ENCODE data around the gene MDGA2.
"Not testable (repeated sequence)": the region's sequence is repeated elsewhere in the genome, so short reads cannot be mapped to it uniquely, and the experiment has no call there.

MDGA2 gene

DNA sequence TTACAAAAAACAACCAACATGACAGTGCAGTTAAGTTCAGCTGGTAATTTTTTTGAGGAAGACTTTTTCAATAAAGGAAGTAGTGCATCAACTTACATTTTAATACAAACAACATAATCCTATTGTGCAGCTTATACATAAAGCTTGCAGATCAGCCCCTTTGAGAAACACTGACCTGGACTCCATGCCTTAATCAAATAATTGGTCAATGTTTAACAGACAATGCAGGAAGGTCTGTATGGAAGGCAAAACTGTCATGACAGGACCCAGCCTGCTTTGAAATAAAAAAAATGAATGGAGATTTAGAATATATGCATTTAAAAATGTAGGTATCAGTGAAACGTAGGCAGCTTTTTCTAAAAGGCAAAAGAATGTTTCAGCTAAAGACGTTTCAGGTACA is 702.1 kb downstream of the MDGA2 start:
- Histone ChIP-seq H3K4me1 (no peaks in the 10 kb centered on the region), H3K27me3 (no peaks in the 10 kb centered on the region), H3K4me3 (ENCODE audit: low read depth, low read length) (no peak overlapping the region), H3K36me3 (no peaks in the 10 kb centered on the region), H3K9me3 (no peaks in the 10 kb centered on the region)
- DNase-seq, result no peak
- TF ChIP-seq, protein P1, sequence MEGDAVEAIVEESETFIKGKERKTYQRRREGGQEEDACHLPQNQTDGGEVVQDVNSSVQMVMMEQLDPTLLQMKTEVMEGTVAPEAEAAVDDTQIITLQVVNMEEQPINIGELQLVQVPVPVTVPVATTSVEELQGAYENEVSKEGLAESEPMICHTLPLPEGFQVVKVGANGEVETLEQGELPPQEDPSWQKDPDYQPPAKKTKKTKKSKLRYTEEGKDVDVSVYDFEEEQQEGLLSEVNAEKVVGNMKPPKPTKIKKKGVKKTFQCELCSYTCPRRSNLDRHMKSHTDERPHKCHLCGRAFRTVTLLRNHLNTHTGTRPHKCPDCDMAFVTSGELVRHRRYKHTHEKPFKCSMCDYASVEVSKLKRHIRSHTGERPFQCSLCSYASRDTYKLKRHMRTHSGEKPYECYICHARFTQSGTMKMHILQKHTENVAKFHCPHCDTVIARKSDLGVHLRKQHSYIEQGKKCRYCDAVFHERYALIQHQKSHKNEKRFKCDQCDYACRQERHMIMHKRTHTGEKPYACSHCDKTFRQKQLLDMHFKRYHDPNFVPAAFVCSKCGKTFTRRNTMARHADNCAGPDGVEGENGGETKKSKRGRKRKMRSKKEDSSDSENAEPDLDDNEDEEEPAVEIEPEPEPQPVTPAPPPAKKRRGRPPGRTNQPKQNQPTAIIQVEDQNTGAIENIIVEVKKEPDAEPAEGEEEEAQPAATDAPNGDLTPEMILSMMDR (IDR thresholded peaks at IDR 0.05; ENCODE audit: low read depth, low read length), result no peak

DNA sequence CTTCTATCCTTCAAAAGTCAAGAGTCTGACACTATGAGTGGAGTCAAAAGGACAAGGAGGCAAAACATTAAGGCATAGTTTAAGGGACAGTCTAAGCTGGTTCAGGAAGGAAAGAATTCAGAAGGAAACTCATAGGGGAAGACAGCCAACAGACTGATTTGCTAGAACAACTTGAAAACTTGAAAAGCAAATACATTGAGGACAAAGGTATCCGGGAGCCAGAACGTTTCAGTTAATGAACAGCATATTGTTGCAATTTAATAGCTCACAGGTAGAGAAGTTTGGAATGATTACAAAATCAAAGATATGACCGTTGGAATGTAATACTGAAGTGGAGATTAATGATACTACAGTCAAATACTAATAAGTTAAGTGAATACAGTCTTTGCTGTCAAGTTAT is 711.0 kb downstream of the MDGA2 start:
- Histone ChIP-seq H3K36me3 (no peaks in the 10 kb centered on the region), H3K4me3 (ENCODE audit: low read depth, low read length) (no peak overlapping the region), H3K27me3 (no peaks in the 10 kb centered on the region), H3K9me3 (no peaks in the 10 kb centered on the region), H3K4me1 (no peaks in the 10 kb centered on the region)
- no peak for DNase-seq
- TF ChIP-seq, protein P1 (IDR thresholded peaks at IDR 0.05; ENCODE audit: low read depth, low read length), result no peak

DNA sequence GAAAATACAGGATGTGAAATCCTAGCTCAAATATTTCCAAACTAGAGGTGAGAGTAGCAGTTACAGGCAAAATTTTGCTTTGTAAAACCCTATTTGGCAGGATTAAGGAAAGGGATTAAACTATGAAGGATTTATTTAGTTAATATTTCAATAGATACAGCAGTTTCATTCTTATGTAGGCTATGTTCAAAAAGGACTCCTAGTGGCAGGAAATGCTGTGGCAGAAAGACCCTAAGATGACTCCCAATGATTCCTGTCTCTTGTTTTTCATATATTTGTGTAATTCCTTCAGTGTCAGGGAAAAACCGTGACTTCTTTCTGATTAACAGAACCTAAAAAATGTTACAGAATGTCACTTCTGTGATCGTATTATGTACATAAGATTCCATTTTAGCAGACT is 724.3 kb downstream of the MDGA2 start:
- Histone ChIP-seq H3K4me1 (no peaks in the 10 kb centered on the region; the same call in 1 of the 2 replicates), H3K9me3 (no peaks in the 10 kb centered on the region), H3K27me3 (no peaks in the 10 kb centered on the region), H3K4me3 (ENCODE audit: low read depth, low read length) (no peak overlapping the region), H3K36me3 (no peaks in the 10 kb centered on the region)
- TF ChIP-seq, protein P1 (IDR thresholded peaks at IDR 0.05; ENCODE audit: low read depth, low read length), result peak; percentile 47
- no peak for DNase-seq

DNA sequence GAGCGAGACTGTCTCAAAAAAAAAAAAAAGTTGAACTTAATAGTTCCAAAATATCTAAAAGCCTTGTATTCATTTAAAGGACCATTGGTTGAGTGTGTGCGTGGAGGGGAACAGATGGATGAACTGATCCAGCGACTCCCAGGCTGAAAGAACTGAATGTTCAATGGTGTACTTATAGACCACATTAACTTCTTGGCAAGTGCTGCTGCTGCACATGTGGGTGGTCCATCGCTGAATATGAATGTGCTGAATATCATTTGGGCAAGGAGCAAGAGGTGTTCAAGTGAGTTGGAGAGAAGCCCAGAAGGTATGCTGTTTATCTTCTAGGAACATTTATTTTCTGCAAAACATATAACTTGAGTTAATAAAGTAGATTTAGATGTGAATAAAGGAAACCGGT is 734.8 kb downstream of the MDGA2 start:
- H3K27me3 ChIP-seq, result no peaks in the 10 kb centered on the region
- H3K9me3 ChIP-seq, result no peaks in the 10 kb centered on the region
- H3K4me3 ChIP-seq (ENCODE audit: low read depth, low read length), result no peak overlapping the region
- H3K36me3 ChIP-seq, result no peaks in the 10 kb centered on the region
- no peaks in the 10 kb centered on the region for H3K4me1 ChIP-seq
- TF ChIP-seq, protein P1 (IDR thresholded peaks at IDR 0.05; ENCODE audit: low read depth, low read length), result no peak
- DNase-seq, result no peak

DNA sequence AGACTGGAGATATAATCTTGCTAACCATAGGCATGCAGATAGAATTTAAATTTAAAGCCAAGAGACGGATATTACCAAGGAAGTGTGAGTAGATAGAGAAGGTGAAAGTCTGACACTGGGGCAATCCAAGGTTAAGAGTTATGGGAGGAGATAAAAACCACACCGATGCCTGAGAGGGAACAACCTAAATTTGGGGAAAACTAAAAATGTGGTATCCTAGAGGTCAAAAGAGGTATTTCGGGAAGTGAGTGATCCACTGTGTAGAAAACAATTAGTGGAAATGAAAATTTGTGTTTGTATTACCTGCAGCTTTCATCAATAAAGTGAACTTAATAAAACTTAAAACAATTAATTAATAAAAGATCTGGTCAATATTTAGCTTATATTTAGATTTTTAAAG is 754.9 kb downstream of the MDGA2 start:
- Histone ChIP-seq H3K27me3 (no peaks in the 10 kb centered on the region), H3K4me3 (ENCODE audit: low read depth, low read length) (no peak overlapping the region), H3K36me3 (no peaks in the 10 kb centered on the region), H3K4me1 (no peaks in the 10 kb centered on the region), H3K9me3 (no peaks in the 10 kb centered on the region)
- no peak for DNase-seq
- TF ChIP-seq, protein P1 (IDR thresholded peaks at IDR 0.05; ENCODE audit: low read depth, low read length), result peak; percentile 32; the same call in 1 of the 2 replicates

DNA sequence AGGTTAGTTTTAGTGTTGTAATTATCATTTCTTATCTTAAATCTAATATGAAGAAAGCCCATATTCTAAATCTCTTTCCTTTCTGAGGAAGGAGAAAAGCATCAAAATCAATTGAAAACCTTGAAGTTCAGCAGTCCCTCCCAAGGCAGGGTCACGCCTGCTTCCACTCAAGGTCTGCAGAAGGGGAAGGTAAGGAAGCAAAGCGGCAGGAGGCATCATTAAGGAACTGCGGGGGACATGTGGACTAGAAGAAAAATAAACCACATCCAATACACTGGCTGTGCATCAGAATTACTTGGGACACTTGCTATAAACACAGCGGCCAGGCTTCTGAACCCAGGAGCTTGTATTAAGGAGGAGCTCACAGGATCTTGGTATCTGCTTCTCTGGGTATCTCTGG is 759.9 kb downstream of the MDGA2 start:
- H3K36me3 ChIP-seq; H3K9me3 ChIP-seq; H3K4me1 ChIP-seq; H3K27me3 ChIP-seq; H3K4me3 ChIP-seq (ENCODE audit: low read depth, low read length); DNase-seq: not testable (repeated sequence)

DNA sequence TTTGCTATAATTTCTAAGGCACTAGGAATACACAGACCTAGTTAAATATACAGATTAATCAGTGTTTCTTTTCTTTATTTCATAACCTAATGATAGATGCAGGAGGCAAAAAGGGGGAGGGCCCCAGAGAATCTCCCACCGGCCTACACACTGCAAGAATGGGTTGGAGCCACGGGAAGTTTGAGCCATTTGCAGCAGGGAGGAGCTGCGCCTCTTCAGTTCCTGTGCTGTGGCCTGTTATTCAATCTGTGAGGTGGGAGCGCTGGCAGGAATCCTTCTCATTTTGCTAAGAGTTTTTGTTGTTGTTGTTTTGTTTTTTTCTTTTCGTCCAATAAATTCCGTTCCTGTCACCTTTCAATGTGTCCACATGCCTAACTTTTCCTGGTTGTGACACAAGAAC is 772.6 kb downstream of the MDGA2 start:
- TF ChIP-seq, protein P1 (IDR thresholded peaks at IDR 0.05; ENCODE audit: low read depth, low read length), result no peak
- H3K4me1 ChIP-seq, result no peaks in the 10 kb centered on the region
- no peaks in the 10 kb centered on the region for H3K36me3 ChIP-seq
- H3K27me3 ChIP-seq, result no peaks in the 10 kb centered on the region
- no peak for DNase-seq
- H3K4me3 ChIP-seq (ENCODE audit: low read depth, low read length), result no peak overlapping the region
- H3K9me3 ChIP-seq, result no peaks in the 10 kb centered on the region

Measured in BE2C (cell line).